ENCODE measurements around the gene NGFR. TPM values are rescaled to one million over a fixed set of nuclear protein-coding genes. Genes with fewer than 3 reads are reported as not detected.

NGFR gene
- polyA plus RNA-seq, 1 of the 3 experiments (the other 2 are of a cell fraction) = 0.76 TPM

DNA sequence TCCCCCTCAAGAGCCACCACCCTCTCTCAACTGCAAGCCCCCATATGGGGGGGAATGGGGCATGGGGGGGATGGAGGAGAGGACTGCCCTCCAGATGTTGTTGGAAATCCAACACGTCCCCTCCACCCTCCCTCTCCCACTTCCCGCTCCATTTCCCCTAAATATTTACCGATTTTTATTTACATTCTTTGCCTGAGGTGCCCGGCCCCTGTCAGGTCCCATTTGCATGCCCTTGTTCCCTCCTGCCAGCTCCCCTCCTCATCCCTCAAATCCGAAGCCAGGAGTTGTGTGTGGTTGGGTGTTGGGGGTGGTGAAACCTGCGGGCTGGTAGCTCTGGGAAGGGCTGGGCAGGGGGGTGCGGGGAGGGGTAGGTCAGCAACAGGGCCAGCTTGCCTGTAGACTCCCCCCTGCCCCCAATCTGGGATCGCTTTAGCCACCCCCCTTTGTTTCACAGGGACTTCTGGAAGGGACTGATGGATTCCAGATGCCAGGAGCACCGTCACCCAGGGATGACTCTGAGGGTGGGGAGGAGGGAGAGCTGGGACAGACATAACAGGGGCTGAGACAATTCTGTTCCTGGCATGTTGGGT is 39.7 kb upstream of the NGFR start (continued):
- TF ChIP-seq TEAD4 (IDR thresholded peaks at IDR 0.05; ENCODE audit: borderline replicate concordance, insufficient read depth) = no peak
- no peak for TF ChIP-seq GABPA (IDR thresholded peaks at IDR 0.05; ENCODE audit: low read depth)
- TF ChIP-seq ELF1 (IDR thresholded peaks at IDR 0.05) = no peak
- TF ChIP-seq, protein P1, sequence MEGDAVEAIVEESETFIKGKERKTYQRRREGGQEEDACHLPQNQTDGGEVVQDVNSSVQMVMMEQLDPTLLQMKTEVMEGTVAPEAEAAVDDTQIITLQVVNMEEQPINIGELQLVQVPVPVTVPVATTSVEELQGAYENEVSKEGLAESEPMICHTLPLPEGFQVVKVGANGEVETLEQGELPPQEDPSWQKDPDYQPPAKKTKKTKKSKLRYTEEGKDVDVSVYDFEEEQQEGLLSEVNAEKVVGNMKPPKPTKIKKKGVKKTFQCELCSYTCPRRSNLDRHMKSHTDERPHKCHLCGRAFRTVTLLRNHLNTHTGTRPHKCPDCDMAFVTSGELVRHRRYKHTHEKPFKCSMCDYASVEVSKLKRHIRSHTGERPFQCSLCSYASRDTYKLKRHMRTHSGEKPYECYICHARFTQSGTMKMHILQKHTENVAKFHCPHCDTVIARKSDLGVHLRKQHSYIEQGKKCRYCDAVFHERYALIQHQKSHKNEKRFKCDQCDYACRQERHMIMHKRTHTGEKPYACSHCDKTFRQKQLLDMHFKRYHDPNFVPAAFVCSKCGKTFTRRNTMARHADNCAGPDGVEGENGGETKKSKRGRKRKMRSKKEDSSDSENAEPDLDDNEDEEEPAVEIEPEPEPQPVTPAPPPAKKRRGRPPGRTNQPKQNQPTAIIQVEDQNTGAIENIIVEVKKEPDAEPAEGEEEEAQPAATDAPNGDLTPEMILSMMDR (IDR thresholded peaks at IDR 0.05) = no peak
- peak in 1 of 2 experiments; percentile 65; a peak in 1 of 4 replicates for TF ChIP-seq EP300 (IDR thresholded peaks at IDR 0.05; ENCODE audit: borderline replicate concordance in 1 of 2, low read depth in 1 of 2, low read length in 1 of 2)
- TF ChIP-seq YY1 (IDR thresholded peaks at IDR 0.05; ENCODE audit: low read depth) = no peak
- TF ChIP-seq CHD2 (IDR thresholded peaks at IDR 0.05; ENCODE audit: low read length, partially characterized antibody) = peak; percentile 77
- TF ChIP-seq, protein P2, sequence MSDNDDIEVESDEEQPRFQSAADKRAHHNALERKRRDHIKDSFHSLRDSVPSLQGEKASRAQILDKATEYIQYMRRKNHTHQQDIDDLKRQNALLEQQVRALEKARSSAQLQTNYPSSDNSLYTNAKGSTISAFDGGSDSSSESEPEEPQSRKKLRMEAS (IDR thresholded peaks at IDR 0.05; ENCODE audit: low read depth) = no peak

DNA sequence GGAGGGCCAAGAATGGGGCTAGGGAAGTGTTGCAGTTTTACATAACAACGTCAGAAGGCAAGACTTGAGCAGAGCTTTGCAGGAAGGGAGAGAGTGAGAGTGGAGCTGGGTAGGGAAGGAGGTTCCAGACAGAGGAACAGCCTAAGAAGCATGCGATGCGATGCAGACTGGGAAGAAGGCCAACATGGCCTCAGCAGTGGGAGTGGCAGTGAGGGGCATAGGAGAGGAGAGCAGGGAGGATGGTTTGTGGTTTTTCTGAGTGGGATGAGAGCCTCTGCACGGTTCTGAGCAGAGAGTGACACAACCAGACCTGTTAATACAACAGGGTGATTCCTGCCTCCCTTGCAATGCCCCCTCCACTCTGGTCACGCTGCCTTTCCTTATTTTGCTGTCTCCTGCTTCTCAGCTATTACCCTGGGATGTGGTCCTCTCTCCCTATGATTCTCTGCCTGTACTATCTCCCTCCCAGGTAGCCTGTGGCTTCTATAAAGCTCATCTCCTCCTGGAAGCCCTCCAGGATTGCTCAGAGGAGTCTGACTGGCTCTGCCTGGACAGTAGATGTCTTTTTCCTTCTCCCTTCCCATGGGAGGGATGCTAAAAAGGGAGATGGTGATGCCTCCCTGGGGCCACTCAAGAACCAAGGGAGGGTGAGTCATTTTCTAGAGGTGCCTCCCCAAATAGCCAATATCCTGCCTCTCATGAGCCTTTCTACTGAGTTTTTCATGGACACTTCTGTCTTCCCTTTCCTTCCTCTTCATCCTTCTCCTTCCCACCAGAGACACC is 38.7 kb upstream of the NGFR start:
- peak overlapping the region; percentile 18; the same call in 1 of the 2 replicates for H3K4me2 ChIP-seq
- TF ChIP-seq, protein P3, sequence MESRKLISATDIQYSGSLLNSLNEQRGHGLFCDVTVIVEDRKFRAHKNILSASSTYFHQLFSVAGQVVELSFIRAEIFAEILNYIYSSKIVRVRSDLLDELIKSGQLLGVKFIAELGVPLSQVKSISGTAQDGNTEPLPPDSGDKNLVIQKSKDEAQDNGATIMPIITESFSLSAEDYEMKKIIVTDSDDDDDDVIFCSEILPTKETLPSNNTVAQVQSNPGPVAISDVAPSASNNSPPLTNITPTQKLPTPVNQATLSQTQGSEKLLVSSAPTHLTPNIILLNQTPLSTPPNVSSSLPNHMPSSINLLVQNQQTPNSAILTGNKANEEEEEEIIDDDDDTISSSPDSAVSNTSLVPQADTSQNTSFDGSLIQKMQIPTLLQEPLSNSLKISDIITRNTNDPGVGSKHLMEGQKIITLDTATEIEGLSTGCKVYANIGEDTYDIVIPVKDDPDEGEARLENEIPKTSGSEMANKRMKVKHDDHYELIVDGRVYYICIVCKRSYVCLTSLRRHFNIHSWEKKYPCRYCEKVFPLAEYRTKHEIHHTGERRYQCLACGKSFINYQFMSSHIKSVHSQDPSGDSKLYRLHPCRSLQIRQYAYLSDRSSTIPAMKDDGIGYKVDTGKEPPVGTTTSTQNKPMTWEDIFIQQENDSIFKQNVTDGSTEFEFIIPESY (IDR thresholded peaks at IDR 0.05; ENCODE audit: borderline replicate concordance, low read depth) = no peak
- TF ChIP-seq, protein P4, sequence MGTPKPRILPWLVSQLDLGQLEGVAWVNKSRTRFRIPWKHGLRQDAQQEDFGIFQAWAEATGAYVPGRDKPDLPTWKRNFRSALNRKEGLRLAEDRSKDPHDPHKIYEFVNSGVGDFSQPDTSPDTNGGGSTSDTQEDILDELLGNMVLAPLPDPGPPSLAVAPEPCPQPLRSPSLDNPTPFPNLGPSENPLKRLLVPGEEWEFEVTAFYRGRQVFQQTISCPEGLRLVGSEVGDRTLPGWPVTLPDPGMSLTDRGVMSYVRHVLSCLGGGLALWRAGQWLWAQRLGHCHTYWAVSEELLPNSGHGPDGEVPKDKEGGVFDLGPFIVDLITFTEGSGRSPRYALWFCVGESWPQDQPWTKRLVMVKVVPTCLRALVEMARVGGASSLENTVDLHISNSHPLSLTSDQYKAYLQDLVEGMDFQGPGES (IDR thresholded peaks at IDR 0.05; ENCODE audit: low read depth, low read length) = no peak
- TF ChIP-seq EZH2phosphoT487 (IDR thresholded peaks at IDR 0.05; ENCODE audit: borderline replicate concordance, low read depth) (no peak), RXRA (IDR thresholded peaks at IDR 0.05; ENCODE audit: borderline replicate concordance, low read depth) (no peak), NFIC (IDR thresholded peaks at IDR 0.05; ENCODE audit: borderline replicate concordance) (peak; percentile 74), YY1 (IDR thresholded peaks at IDR 0.05; ENCODE audit: low read depth) (no peak), TAF1 (IDR thresholded peaks at IDR 0.05; ENCODE audit: borderline replicate concordance, low read depth, low read length) (no peak), FOXM1 (IDR thresholded peaks at IDR 0.05; ENCODE audit: low read depth) (no peak), NRF1 (IDR thresholded peaks at IDR 0.05; ENCODE audit: low read depth, low read length) (no peak), FOXJ3 (CRISPR knock-in tag; IDR thresholded peaks at IDR 0.05) (no peak), TCF12 (IDR thresholded peaks at IDR 0.05) (peak; percentile 47), SMC3 (IDR thresholded peaks at IDR 0.05; ENCODE audit: low read depth, low read length) (no peak), POLR2AphosphoS5 (IDR thresholded peaks at IDR 0.05; ENCODE audit: low read depth, low read length) (no peak), GATA2 (CRISPR knock-in tag; IDR thresholded peaks at IDR 0.05) (no peak), MEF2A (IDR thresholded peaks at IDR 0.05; ENCODE audit: borderline replicate concordance, low read depth) (no peak)
- TF ChIP-seq, protein P2 (IDR thresholded peaks at IDR 0.05; ENCODE audit: low read depth) = peak; percentile 84; the same call in 1 of the 2 replicates
- TF ChIP-seq, protein P5, sequence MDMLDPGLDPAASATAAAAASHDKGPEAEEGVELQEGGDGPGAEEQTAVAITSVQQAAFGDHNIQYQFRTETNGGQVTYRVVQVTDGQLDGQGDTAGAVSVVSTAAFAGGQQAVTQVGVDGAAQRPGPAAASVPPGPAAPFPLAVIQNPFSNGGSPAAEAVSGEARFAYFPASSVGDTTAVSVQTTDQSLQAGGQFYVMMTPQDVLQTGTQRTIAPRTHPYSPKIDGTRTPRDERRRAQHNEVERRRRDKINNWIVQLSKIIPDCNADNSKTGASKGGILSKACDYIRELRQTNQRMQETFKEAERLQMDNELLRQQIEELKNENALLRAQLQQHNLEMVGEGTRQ (IDR thresholded peaks at IDR 0.05; ENCODE audit: borderline replicate concordance, low read depth, low read length) = no peak

More for the DNA sequence above, 38.7 kb upstream of the NGFR start:
- Histone ChIP-seq H2AFZ (ENCODE audit: low read depth) (no peak overlapping the region), H3K79me2 (ENCODE audit: insufficient read depth) (no peaks in the 10 kb centered on the region), H3F3A (replicated peaks; ENCODE audit: insufficient read depth) (no peaks in the 10 kb centered on the region), H3K9me2 (no peaks in the 10 kb centered on the region), H3K27ac (ENCODE audit: low read depth in 2 of 2, low read length in 1 of 2) (peak overlapping the region in 1 of 2 experiments; percentile 30; a peak in 1 of 4 replicates), H3K36me3 (replicated peaks in 1 of 2; ENCODE audit: control insufficient read depth in 1 of 2, insufficient read depth in 2 of 2, low read length in 1 of 2) (no peaks in the 10 kb centered on the region), H3K4me1 (ENCODE audit: control insufficient read depth in 1 of 2, insufficient read depth in 2 of 2, low read depth in 1 of 2, low read length in 1 of 2) (peaks cover 18% of the 10 kb centered on the region in 2 experiments; a peak in 3 of 4 replicates), H4K20me1 (ENCODE audit: insufficient read depth) (no peaks in the 10 kb centered on the region), H3K4me3 (ENCODE audit: low read depth in 2 of 2, low read length in 1 of 2) (no peak overlapping the region), H3K27me3 (ENCODE audit: insufficient read depth) (peaks cover 21% of the 10 kb centered on the region), H3K9ac (no peak overlapping the region), H3K9me3 (no peaks in the 10 kb centered on the region)
- ChIA-PET POLR2A (interaction anchor here (1.2 kb wide), 1 partner anchor 10 kb away, joined by 3 read pairs; no protein-coding TSS in a partner anchor), CTCF (interaction anchor here (1.0 to 9.2 kb wide), 8 partner anchors 9 to 111 kb away, joined by 3 to 96 read pairs (median 4); partner anchors contain the start of gene NGFR)
- WGBS (ENCODE audit: low lambda C conversion rate) = 30% methylated on average over 5 of the region's 5 CpGs
- no peak for DNase-seq
